MCF 10A (cell line): ENCODE data around the gene RBM38. TPM values are rescaled to one million over a fixed set of nuclear protein-coding genes. Genes with fewer than 3 reads are reported as not detected.
"Not testable (repeated sequence)": the region's sequence is repeated elsewhere in the genome, so short reads cannot be mapped to it uniquely, and the experiment has no call there.

Source experiments
- BruUV-seq: library from RNA; stranded (reverse); fragments of 400-500 nt; replicated peaks from 2 replicates; lab custom pipeline; 2021; lab: Mats Ljungman, UMichigan
- CTCF ChIA-PET: fragments of 300-600 bp; sonication (Branson Sonifier 250); formaldehyde crosslinking; extraction: SDS; loops from one replicate; lab custom pipeline; 2021; ENCODE audit warnings: antibody characterized with exemption, inconsistent platforms; lab: Yijun Ruan, JAX
- POLR2A ChIA-PET: fragments of 300-600, 350-650 bp; sonication (Branson Sonifier 250); formaldehyde crosslinking; extraction: SDS; loops from one replicate; lab custom pipeline; 2020; ENCODE audit warnings: antibody characterized with exemption, inconsistent platforms; lab: Yijun Ruan, JAX
- DNase-seq: peaks from one replicate; pipeline ENCODE4 v3.0.0-alpha.2; 2018; ENCODE audit not compliant: unreplicated experiment
- H3K27ac Mint-ChIP-seq: one replicate; pipeline ENCODE4 v1.8.0; 2022; ENCODE audit warnings: mild to moderate bottlenecking, low read depth, mixed read lengths; ENCODE audit not compliant: unreplicated experiment
- H3K27me3 Mint-ChIP-seq: one replicate; pipeline ENCODE4 v1.8.0; 2022; ENCODE audit warnings: mixed read lengths; ENCODE audit not compliant: insufficient read depth, unreplicated experiment
- H3K36me3 Mint-ChIP-seq: one replicate; pipeline ENCODE4 v1.8.0; 2022; ENCODE audit warnings: mild to moderate bottlenecking, moderate library complexity, mixed read lengths; ENCODE audit not compliant: insufficient read depth, unreplicated experiment
- H3K4me1 Mint-ChIP-seq: one replicate; pipeline ENCODE4 v1.8.0; 2022; ENCODE audit warnings: mixed read lengths; ENCODE audit not compliant: insufficient read depth, unreplicated experiment
- H3K4me3 Mint-ChIP-seq: one replicate; pipeline ENCODE4 v1.8.0; 2022; ENCODE audit warnings: mild to moderate bottlenecking, moderate library complexity, mixed read lengths; ENCODE audit not compliant: unreplicated experiment
- H3K9me3 Mint-ChIP-seq: one replicate; pipeline ENCODE4 v1.8.0; 2022; ENCODE audit warnings: mixed read lengths; ENCODE audit not compliant: unreplicated experiment
- CTCF ChIP-seq: fragments of 200-600 bp; IDR thresholded peaks from one replicate; pipeline ENCODE4 v1.8.0; 2022; ENCODE audit warnings: antibody characterized with exemption, mild to moderate bottlenecking; ENCODE audit not compliant: unreplicated experiment
- intact Hi-C: fragments of 100-400 bp; cut with micrococcal nuclease; formaldehyde crosslinking; loops from 2 replicates; pipeline ENCODE4 v1.14.1; 2022
- total RNA-seq: library from RNA; stranded (reverse); gene quantifications from 2 replicates; pipeline ENCODE4 v1.2.3, GENCODE V29; 2022

The RBM38 gene
- total RNA-seq, 1 experiment from 2014 or later: 5.1 TPM

- no peak for DNase-seq
- intact Hi-C loops: no loop called here
- Mint-ChIP-seq H3K36me3 (no peaks in the 10 kb centered on the region), H3K27me3 (peaks cover 14% of the 10 kb centered on the region), H3K4me1 (no peaks in the 10 kb centered on the region), H3K27ac (no peak overlapping the region), H3K9me3 (no peaks in the 10 kb centered on the region), H3K4me3 (no peak overlapping the region)
- no TSS peak for BruUV-seq
- TF ChIP-seq CTCF: no peak
- ChIA-PET CTCF (interaction anchor here (0.6 to 1.1 kb wide), 6 partner anchors 10 to 792 kb away, joined by 3 to 5 read pairs (median 3); no protein-coding TSS in a partner anchor), POLR2A (no interaction called here)
Observed at GRCh38 chr20:57417830-57418780, 26.9 kb downstream of the RBM38 start.

GRCh38 chr20:57419479-57419878 is 28.3 kb downstream of the RBM38 start:
- BruUV-seq, H3K4me3 Mint-ChIP-seq, intact Hi-C loops, H3K27ac Mint-ChIP-seq, H3K4me1 Mint-ChIP-seq, H3K9me3 Mint-ChIP-seq, H3K36me3 Mint-ChIP-seq, POLR2A ChIA-PET, DNase-seq: not testable (repeated sequence)
- CTCF ChIA-PET: interaction anchor here (0.6 to 0.9 kb wide), 2 partner anchors 63 to 93 kb away, joined by 3 read pairs; no protein-coding TSS in a partner anchor
- H3K27me3 Mint-ChIP-seq: peaks cover 24% of the 10 kb centered on the region

- no peak for DNase-seq
- H3K4me1 Mint-ChIP-seq: no peaks in the 10 kb centered on the region
- no TSS peak for BruUV-seq
- no peaks in the 10 kb centered on the region for H3K9me3 Mint-ChIP-seq
- peaks cover 25% of the 10 kb centered on the region for H3K27me3 Mint-ChIP-seq
- TF ChIP-seq CTCF: no peak
- ChIA-PET CTCF (interaction anchor here (1.3 kb wide), 1 partner anchor 14 kb away, joined by 4 read pairs; no protein-coding TSS in a partner anchor), POLR2A (no interaction called here)
- H3K36me3 Mint-ChIP-seq: no peaks in the 10 kb centered on the region
- intact Hi-C loops: no loop called here
- no peak overlapping the region for H3K27ac Mint-ChIP-seq
- H3K4me3 Mint-ChIP-seq: no peak overlapping the region
Observed at GRCh38 chr20:57420571-57421252, 29.5 kb downstream of the RBM38 start.

- Mint-ChIP-seq H3K4me1 (no peaks in the 10 kb centered on the region), H3K36me3 (no peaks in the 10 kb centered on the region), H3K27ac (no peak overlapping the region), H3K27me3 (peaks cover 25% of the 10 kb centered on the region), H3K4me3 (no peak overlapping the region), H3K9me3 (no peaks in the 10 kb centered on the region)
- no TSS peak for BruUV-seq
- POLR2A ChIA-PET: no interaction called here
- TF ChIP-seq CTCF: no peak
- DNase-seq: no peak
- intact Hi-C loops: no loop called here
- CTCF ChIA-PET: interaction anchor here (1.3 kb wide), 1 partner anchor 14 kb away, joined by 4 read pairs; no protein-coding TSS in a partner anchor
Observed at GRCh38 chr20:57421253-57422220, 30.3 kb downstream of the RBM38 start.
